GM12878 (cell line): ENCODE results near the gene PRRT3. TPM values are rescaled to one million over a fixed set of nuclear protein-coding genes. Genes with fewer than 3 reads are reported as not detected.

Source experiments
- ATAC-seq: fragments of 200-7000 bp; cut with Tn5 transposase; 3 replicates; pipeline ENCODE4 v1.9.1; 2020; ENCODE audit warnings: mild to moderate bottlenecking, moderate library complexity
- BruUV-seq: library from RNA; stranded (reverse); fragments of 400-500 nt; replicated peaks from 2 replicates; lab custom pipeline; 2021; lab: Mats Ljungman, UMichigan
- CTCF ChIA-PET: fragments of 300-600 bp; sonication (Branson Sonifier 250); formaldehyde crosslinking; extraction: SDS; loops from one replicate; lab custom pipeline; 2021; ENCODE audit warnings: inconsistent platforms; lab: Yijun Ruan, JAX
- POLR2A ChIA-PET: fragments of 350-600 bp; formaldehyde crosslinking; extraction: SDS; loops from one replicate; lab custom pipeline; 2021; ENCODE audit warnings: inconsistent platforms; lab: Charles Lee
- RAD21 ChIA-PET: fragments of 300-600 bp; sonication (Branson Sonifier 250); formaldehyde crosslinking; loops from one replicate; lab custom pipeline; 2023; ENCODE audit warnings: antibody characterized with exemption; ENCODE audit not compliant: unreplicated experiment; lab: Charles Lee
- SMC1A ChIA-PET: fragments of 300-600 bp; sonication (Branson Sonifier 250); formaldehyde crosslinking; loops from one replicate; lab custom pipeline; 2023; ENCODE audit not compliant: unreplicated experiment, uncharacterized antibody; lab: Charles Lee
- DNase-seq: peaks from one replicate; pipeline ENCODE4 v3.0.0-alpha.2; 2011; ENCODE audit warnings: low read depth, low spot score
- FAIRE-seq: peaks from 3 replicates; lab custom pipeline; 2011; peaks lifted over from hg19 to GRCh38; lab: Jason Lieb, UNC
- H2AFZ ChIP-seq: 2 replicates; pipeline ENCODE4 v1.6.0; 2011; ENCODE audit warnings: low read depth, low read length, control low read depth; ENCODE audit not compliant: control insufficient read depth
- H3K27ac ChIP-seq: 2 replicates; pipeline ENCODE4 v1.5.1; 2011; ENCODE audit warnings: control low read depth; ENCODE audit not compliant: control insufficient read depth, insufficient read depth
- H3K27me3 ChIP-seq, 2 experiments: replicated peaks in 1 of 2; 2 replicates each; pipeline versions ENCODE4 v1.6.0 to v1.6.1; 2011; ENCODE audit warnings: low read length in 1 of 2; ENCODE audit not compliant: control insufficient read depth in 2 of 2, insufficient read depth in 2 of 2
- H3K36me3 ChIP-seq, 2 experiments: 2 replicates each; pipeline ENCODE4 v1.5.1; 2011; ENCODE audit warnings: low read length in 1 of 2; ENCODE audit not compliant: control insufficient read depth in 2 of 2, insufficient read depth in 2 of 2
- H3K4me1 ChIP-seq: 2 replicates; pipeline ENCODE4 v1.6.1; 2011; ENCODE audit warnings: mild to moderate bottlenecking, low read length, moderate library complexity, mixed read lengths; ENCODE audit not compliant: control insufficient read depth, insufficient read depth
- H3K4me2 ChIP-seq: 2 replicates; pipeline ENCODE4 v1.6.0; 2011; ENCODE audit warnings: control low read depth; ENCODE audit not compliant: control insufficient read depth, insufficient read depth
- H3K4me3 ChIP-seq: fragments of 200-600 bp; sonication (generic); 2 replicates; pipeline ENCODE4 v1.5.1; 2016
- H3K79me2 ChIP-seq: 2 replicates; pipeline ENCODE4 v1.6.0; 2011; ENCODE audit warnings: low read length; ENCODE audit not compliant: control insufficient read depth, insufficient read depth
- H3K9ac ChIP-seq: 2 replicates; pipeline ENCODE4 v1.8.0; 2011; ENCODE audit warnings: low read length, control low read depth, mixed read lengths; ENCODE audit not compliant: control insufficient read depth, insufficient read depth
- H3K9me3 ChIP-seq: replicated peaks from 3 replicates; pipeline ENCODE4 v1.5.1; 2011; ENCODE audit warnings: mild to moderate bottlenecking, low read length; ENCODE audit not compliant: control insufficient read depth, insufficient read depth
- H4K20me1 ChIP-seq: 2 replicates; pipeline ENCODE4 v1.6.0; 2011; ENCODE audit not compliant: control insufficient read depth, insufficient read depth
- CREB1 ChIP-seq: IDR thresholded peaks from 2 replicates; pipeline ENCODE4 v1.6.1; 2012; ENCODE audit warnings: low read depth, mild to moderate bottlenecking, inconsistent platforms
- HDAC2 ChIP-seq: fragments of 200-600 bp; sonication (generic); IDR thresholded peaks from 2 replicates; pipeline ENCODE4 v1.6.1; 2017
- MEF2A ChIP-seq: IDR thresholded peaks from 2 replicates; pipeline ENCODE4 v1.6.1; 2011; ENCODE audit warnings: low read depth, mild to moderate bottlenecking, low read length, moderate library complexity; ENCODE audit not compliant: insufficient read depth
- MXI1 ChIP-seq: fragments of 150-350 bp; IDR thresholded peaks from 2 replicates; pipeline ENCODE4 v1.6.1; 2011; ENCODE audit warnings: low read depth, mild to moderate bottlenecking, inconsistent platforms, low read length, improper control_type of control experiment
- NR2C1 ChIP-seq: fragments of 450-650 bp; IDR thresholded peaks from 2 replicates; pipeline ENCODE4 v1.6.1; 2017; ENCODE audit warnings: antibody characterized with exemption, mild to moderate bottlenecking, moderate library complexity
- NR2C2 ChIP-seq: IDR thresholded peaks from 2 replicates; pipeline ENCODE4 v1.6.1; 2011; ENCODE audit warnings: borderline replicate concordance, low read depth; ENCODE audit not compliant: control insufficient read depth, insufficient read length
- POLR2A ChIP-seq: IDR thresholded peaks from 2 replicates; pipeline ENCODE4 v1.6.1; 2011; ENCODE audit warnings: low read depth, mild to moderate bottlenecking, low read length
- POLR2AphosphoS5 ChIP-seq: IDR thresholded peaks from 2 replicates; pipeline ENCODE4 v1.6.1; 2011; ENCODE audit warnings: mild to moderate bottlenecking, low read length, inconsistent platforms
- RFX5 ChIP-seq: IDR thresholded peaks from 2 replicates; pipeline ENCODE4 v1.6.1; 2011; ENCODE audit warnings: low read depth, low read length, improper control_type of control experiment
- SMARCA5 ChIP-seq: fragments of 450-650 bp; IDR thresholded peaks from 2 replicates; pipeline ENCODE4 v1.6.1; 2017; ENCODE audit warnings: mild to moderate bottlenecking
- SPI1 ChIP-seq: IDR thresholded peaks from 2 replicates; pipeline ENCODE4 v1.6.1; 2011; ENCODE audit warnings: low read depth, mild to moderate bottlenecking, low read length, moderate library complexity, borderline replicate concordance; ENCODE audit not compliant: insufficient read depth
- TBL1XR1 ChIP-seq: IDR thresholded peaks from 2 replicates; pipeline ENCODE4 v1.6.1; 2012; ENCODE audit warnings: low read depth, low read length, improper control_type of control experiment
- ZNF217 ChIP-seq: fragments of 450-650 bp; IDR thresholded peaks from 2 replicates; pipeline ENCODE4 v1.6.1; 2017; ENCODE audit warnings: antibody characterized with exemption, mild to moderate bottlenecking
- ZNF274 ChIP-seq: IDR thresholded peaks from one replicate; pipeline ENCODE4 v1.8.0; 2011; ENCODE audit not compliant: insufficient read length, insufficient read depth
- WGBS: methylation state at CpG from one replicate; pipeline ENCODE4 v1.1.6; 2016; ENCODE audit warnings: low lambda C conversion rate; ENCODE audit not compliant: insufficient replicate concordance, insufficient coverage; ENCODE audit errors: missing lambda C conversion rate; 5-methylcytosine and 5-hydroxymethylcytosine counted together
- in situ Hi-C: fragments of 300-500 bp; cut with MboI; formaldehyde crosslinking; loops from 9 replicates; pipeline ENCODE4 v1.14.3; 2018; ENCODE audit warnings: mixed read lengths
- intact Hi-C: fragments of 100-400 bp; cut with micrococcal nuclease; formaldehyde crosslinking; loops from one replicate; pipeline ENCODE4 v1.14.2; 2022; ENCODE audit not compliant: unreplicated experiment
- polyA plus RNA-seq, 11 experiments: library from polyadenylated mRNA; depleted of rRNA in 4 of 11; unstranded in 6 of 11; stranded (reverse) in 5 of 11; fragments of >200 nt; fragmentation: Nextera tagmentation in 4 of 11; fragmentation: Illumina TruSeq in 1 of 11; extraction: Ambion mirVana in 4 of 11; extraction: Trizol in 1 of 11; gene quantifications; 1 replicate in 1 of 11; 2 replicates in 10 of 11; pipeline versions ENCODE4 v1.2.1 to v1.2.3, GENCODE V29; 2011 to 2016; ENCODE audit warnings: inconsistent platforms in 2 of 11, missing spikeins in 2 of 11, low read depth in 1 of 11
- total RNA-seq, 4 experiments: library from RNA; depleted of rRNA in 3 of 4; stranded (reverse); fragments of >200 nt in 3 of 4; fragmentation: Illumina TruSeq in 1 of 4; extraction: Trizol in 1 of 4; gene quantifications; 2 replicates each; pipeline versions ENCODE4 v1.2.1 to v1.2.3, GENCODE V29; 2013 to 2021
- TF ChIP-seq, protein P1 (sequence below): fragments of 450-650 bp; IDR thresholded peaks from 2 replicates; pipeline ENCODE4 v1.6.1; 2017; ENCODE audit warnings: mild to moderate bottlenecking, low read depth, inconsistent platforms; ENCODE audit not compliant: poor library complexity, severe bottlenecking
- TF ChIP-seq, protein P2 (sequence below): fragments of 450-650 bp; IDR thresholded peaks from 2 replicates; pipeline ENCODE4 v1.6.1; 2017; ENCODE audit warnings: low read depth, mild to moderate bottlenecking, moderate library complexity

PRRT3 gene
- total and polyA plus RNA-seq, 10 of the 15 experiments (the other 5 are each of a cell fraction or from before 2014, with no cell fraction given), result 0.53 to 18.0 (median 7.1) TPM

DNA sequence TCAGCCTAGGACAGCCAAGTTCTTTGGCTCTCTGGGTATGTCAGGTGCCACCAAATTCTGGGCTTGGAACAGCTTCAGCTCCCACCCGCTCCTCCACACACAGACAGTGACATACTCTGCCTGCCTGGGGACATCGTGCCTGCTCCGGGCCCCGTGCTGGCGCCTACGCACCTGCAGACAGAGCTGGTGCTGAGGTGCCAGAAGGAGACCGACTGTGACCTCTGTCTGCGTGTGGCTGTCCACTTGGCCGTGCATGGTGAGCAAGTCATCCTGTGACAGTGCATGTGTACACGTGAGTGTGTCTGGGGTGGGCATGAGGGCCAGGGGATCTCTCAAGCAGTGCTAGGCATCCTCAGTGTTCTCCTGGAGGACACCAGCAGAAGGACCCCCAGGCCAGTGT lies 34.4 kb downstream of the PRRT3 start:
- peaks cover 0 to 2% of the 10 kb centered on the region in 2 experiments; a peak in 1 of 4 replicates for H3K27me3 ChIP-seq
- H3K4me1 ChIP-seq, result peaks cover 10% of the 10 kb centered on the region
- no peak for DNase-seq
- ChIA-PET CTCF (no interaction called here), RAD21 (no interaction called here), SMC1A (no interaction called here), POLR2A (interaction anchor here (0.5 kb wide), 1 partner anchor 306 kb away, joined by 3 read pairs; no protein-coding TSS in a partner anchor)
- in situ Hi-C loops, result no loop called here
- intact Hi-C loops, result no loop called here
- TF ChIP-seq TBL1XR1, result no peak
- TF ChIP-seq SMARCA5, result no peak
- TF ChIP-seq NR2C1, result no peak
- TF ChIP-seq, protein P1, sequence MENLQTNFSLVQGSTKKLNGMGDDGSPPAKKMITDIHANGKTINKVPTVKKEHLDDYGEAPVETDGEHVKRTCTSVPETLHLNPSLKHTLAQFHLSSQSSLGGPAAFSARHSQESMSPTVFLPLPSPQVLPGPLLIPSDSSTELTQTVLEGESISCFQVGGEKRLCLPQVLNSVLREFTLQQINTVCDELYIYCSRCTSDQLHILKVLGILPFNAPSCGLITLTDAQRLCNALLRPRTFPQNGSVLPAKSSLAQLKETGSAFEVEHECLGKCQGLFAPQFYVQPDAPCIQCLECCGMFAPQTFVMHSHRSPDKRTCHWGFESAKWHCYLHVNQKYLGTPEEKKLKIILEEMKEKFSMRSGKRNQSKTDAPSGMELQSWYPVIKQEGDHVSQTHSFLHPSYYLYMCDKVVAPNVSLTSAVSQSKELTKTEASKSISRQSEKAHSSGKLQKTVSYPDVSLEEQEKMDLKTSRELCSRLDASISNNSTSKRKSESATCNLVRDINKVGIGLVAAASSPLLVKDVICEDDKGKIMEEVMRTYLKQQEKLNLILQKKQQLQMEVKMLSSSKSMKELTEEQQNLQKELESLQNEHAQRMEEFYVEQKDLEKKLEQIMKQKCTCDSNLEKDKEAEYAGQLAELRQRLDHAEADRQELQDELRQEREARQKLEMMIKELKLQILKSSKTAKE, result no peak
- TF ChIP-seq MXI1, result no peak
- no peak for TF ChIP-seq ZNF274
- no peak for TF ChIP-seq NR2C2
- TF ChIP-seq CREB1, result no peak
- no peak for TF ChIP-seq POLR2A
- TF ChIP-seq RFX5, result no peak
- TF ChIP-seq, protein P2, sequence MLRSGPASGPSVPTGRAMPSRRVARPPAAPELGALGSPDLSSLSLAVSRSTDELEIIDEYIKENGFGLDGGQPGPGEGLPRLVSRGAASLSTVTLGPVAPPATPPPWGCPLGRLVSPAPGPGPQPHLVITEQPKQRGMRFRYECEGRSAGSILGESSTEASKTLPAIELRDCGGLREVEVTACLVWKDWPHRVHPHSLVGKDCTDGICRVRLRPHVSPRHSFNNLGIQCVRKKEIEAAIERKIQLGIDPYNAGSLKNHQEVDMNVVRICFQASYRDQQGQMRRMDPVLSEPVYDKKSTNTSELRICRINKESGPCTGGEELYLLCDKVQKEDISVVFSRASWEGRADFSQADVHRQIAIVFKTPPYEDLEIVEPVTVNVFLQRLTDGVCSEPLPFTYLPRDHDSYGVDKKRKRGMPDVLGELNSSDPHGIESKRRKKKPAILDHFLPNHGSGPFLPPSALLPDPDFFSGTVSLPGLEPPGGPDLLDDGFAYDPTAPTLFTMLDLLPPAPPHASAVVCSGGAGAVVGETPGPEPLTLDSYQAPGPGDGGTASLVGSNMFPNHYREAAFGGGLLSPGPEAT, result no peak
- no peak for TF ChIP-seq MEF2A
- TF ChIP-seq HDAC2, result no peak
- TF ChIP-seq SPI1, result no peak
- TF ChIP-seq ZNF217, result no peak
- no peak for TF ChIP-seq POLR2AphosphoS5
- no peak overlapping the region for H2AFZ ChIP-seq
- FAIRE-seq, result no peak
- no peak overlapping the region for H3K4me3 ChIP-seq
- WGBS, result 71% methylated on average over 10 of the region's 10 CpGs
- no peak overlapping the region for H3K27ac ChIP-seq
- no peak for ATAC-seq
- no peaks in the 10 kb centered on the region for H3K36me3 ChIP-seq
- H3K9ac ChIP-seq, result no peak overlapping the region
- H4K20me1 ChIP-seq, result no peaks in the 10 kb centered on the region
- H3K79me2 ChIP-seq, result no peaks in the 10 kb centered on the region
- no peaks in the 10 kb centered on the region for H3K9me3 ChIP-seq
- no TSS peak for BruUV-seq
- no peak overlapping the region for H3K4me2 ChIP-seq
